Measurements from ENCODE around the gene FAM161B.
A peak's percentile ranks its signal among the peaks of the same experiment; 100 is the strongest.

The FAM161B gene

DNA sequence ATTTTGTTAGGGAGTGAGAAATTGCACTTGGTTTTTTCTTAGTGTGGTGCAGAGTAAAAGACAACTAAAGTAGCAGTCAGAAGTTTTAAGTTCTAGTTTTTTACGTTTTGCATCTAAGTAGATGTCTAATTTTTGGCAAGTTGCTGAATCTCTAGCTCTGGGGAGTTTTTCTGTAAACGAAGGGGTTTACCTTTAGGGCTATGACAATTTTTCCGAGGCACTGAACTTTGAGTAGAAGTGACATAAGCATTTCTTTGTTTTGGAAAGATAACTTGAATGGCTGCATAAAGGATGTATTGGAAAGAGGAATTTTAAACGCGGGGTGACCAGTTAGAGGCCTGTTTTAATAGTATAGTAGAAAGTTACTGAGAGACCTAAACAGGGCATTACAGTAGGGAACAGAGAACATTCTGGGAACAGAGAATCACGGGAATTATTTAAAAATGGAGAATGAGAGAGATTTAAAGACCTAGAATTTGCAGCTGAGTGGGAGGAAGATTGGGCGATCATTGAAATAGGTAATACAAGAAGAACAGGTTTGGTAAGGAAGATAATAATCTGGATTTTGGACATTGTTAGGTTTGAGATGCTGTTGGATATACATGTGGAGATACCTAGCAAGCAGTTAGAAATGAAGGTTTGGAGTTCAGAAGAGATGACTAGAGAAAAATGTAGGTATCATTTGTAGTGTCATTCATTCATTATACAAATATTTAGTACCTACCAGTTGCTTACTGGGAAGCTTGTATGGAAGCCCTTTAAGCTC, 62.0 kb downstream of the FAM161B start:
- TF ChIP-seq, protein P1, sequence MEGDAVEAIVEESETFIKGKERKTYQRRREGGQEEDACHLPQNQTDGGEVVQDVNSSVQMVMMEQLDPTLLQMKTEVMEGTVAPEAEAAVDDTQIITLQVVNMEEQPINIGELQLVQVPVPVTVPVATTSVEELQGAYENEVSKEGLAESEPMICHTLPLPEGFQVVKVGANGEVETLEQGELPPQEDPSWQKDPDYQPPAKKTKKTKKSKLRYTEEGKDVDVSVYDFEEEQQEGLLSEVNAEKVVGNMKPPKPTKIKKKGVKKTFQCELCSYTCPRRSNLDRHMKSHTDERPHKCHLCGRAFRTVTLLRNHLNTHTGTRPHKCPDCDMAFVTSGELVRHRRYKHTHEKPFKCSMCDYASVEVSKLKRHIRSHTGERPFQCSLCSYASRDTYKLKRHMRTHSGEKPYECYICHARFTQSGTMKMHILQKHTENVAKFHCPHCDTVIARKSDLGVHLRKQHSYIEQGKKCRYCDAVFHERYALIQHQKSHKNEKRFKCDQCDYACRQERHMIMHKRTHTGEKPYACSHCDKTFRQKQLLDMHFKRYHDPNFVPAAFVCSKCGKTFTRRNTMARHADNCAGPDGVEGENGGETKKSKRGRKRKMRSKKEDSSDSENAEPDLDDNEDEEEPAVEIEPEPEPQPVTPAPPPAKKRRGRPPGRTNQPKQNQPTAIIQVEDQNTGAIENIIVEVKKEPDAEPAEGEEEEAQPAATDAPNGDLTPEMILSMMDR (conservative IDR thresholded peaks at IDR 0.05; ENCODE audit: low read depth, low read length), result no peak
- DNase-seq (ENCODE audit: low read depth), result no peak

GRCh38 chr14:73887318-73887616, 62.6 kb downstream of the FAM161B start:
- no peak for DNase-seq (ENCODE audit: low read depth)
- TF ChIP-seq, protein P1 (conservative IDR thresholded peaks at IDR 0.05; ENCODE audit: low read depth, low read length), result no peak
- peak overlapping the region; percentile 87 for H3K4me3 ChIP-seq (ENCODE audit: low read depth, low read length)

More for the DNA sequence above, 62.0 kb downstream of the FAM161B start:
- H3K4me3 ChIP-seq (ENCODE audit: low read depth, low read length), result peak overlapping the region; percentile 87

DNA sequence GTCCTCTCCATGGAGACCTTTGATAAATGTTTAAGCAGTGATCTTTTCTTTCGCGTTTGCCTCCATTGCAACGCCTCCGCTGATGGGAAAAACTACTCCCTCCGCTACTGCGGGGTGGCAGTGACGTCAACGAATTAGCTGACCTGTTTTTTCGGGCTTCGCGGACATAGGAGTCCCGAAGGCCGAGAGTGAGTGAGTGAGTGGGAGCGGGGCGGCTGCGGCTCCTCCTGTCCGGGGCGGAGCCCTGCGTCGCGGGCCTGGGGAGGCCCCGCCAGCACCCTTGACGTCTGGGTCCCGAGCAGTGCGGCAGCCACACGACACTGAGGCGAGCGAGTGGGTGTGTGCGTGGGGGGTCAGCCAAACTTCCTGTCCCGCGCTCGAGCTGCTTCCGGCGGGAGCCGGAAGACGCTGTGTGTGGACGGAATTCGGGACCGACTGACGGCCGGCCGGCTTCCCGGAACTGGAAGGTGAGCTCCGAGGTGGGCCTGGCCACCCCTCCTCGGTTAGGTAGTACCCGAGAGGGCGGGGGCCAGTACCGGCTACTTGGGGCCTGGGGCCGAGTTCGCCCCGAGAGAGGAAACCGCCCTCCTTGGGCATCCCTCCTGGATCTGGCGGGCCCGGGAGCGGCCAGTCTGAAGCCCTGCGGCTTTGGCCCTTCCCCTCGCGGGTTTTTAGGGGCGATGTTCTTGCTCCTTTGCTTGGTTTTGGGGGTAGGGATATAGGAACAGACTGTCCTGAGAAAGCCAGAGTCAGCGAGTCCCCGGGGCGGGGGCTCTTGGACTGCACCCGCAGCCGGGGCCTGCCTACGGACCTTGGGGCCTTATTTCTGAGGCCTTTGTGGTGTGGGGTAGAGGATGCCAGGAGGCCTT, 63.2 kb downstream of the FAM161B start, which contains the start of gene ZNF410:
ZNF410 (plus strand) TSS at position 411 of the 869 bp plus-strand sequence. CDS start 5,317 bp downstream, outside the sequence.
- DNase-seq (ENCODE audit: low read depth), result peak; percentile 97
- H3K4me3 ChIP-seq (ENCODE audit: low read depth, low read length), result peak within 1 kb of the TSS; percentile 87
- TF ChIP-seq, protein P1 (conservative IDR thresholded peaks at IDR 0.05; ENCODE audit: low read depth, low read length), result no peak

- TF ChIP-seq, protein P1 (conservative IDR thresholded peaks at IDR 0.05; ENCODE audit: low read depth, low read length), result no peak
- H3K4me3 ChIP-seq (ENCODE audit: low read depth, low read length), result no peak overlapping the region
- DNase-seq (ENCODE audit: low read depth), result no peak
Observed at GRCh38 chr14:73884438-73885190, 65.3 kb downstream of the FAM161B start.
